ENCODE results near the gene BBS9.

GRCh38 chr7:33448035-33448434 is 318.7 kb downstream of the BBS9 start:
- no peak for TF ChIP-seq CTCF (conservative IDR thresholded peaks at IDR 0.05; ENCODE audit: low read depth, low read length)
- no peak for TF ChIP-seq EZH2 (IDR thresholded peaks at IDR 0.05; ENCODE audit: low read length, unreplicated experiment)
- TF ChIP-seq EZH2phosphoT487 (IDR thresholded peaks at IDR 0.05; ENCODE audit: borderline replicate concordance, low read length): no peak
